ENCODE data around the gene OST4. TPM values are rescaled to one million over a fixed set of nuclear protein-coding genes. Genes with fewer than 3 reads are reported as not detected.
A peak's percentile ranks its signal among the peaks of the same experiment; 100 is the strongest.

OST4 gene
- polyA plus RNA-seq, 3 donors, result 234 to 273 (median 243) TPM

- peak in 9 of 11 donors; percentile 76 to 89 (median 82) for DNase-seq (ENCODE audit: extremely low read depth in 1 of 11, low read depth in 9 of 11, low spot score in 4 of 11)
These were observed 756 bp upstream of the OST4 start for GRCh38 chr2:27071990-27072830.

- DNase-seq (ENCODE audit: extremely low read depth in 1 of 11, low read depth in 9 of 11, low spot score in 4 of 11), result no peak
These were observed 689 bp downstream of the OST4 start for GRCh38 chr2:27070653-27071276.

- DNase-seq (ENCODE audit: extremely low read depth in 1 of 11, low read depth in 9 of 11, low spot score in 4 of 11), result no peak
These were observed 1.4 kb downstream of the OST4 start for GRCh38 chr2:27069961-27070618.

- DNase-seq (ENCODE audit: extremely low read depth in 1 of 11, low read depth in 9 of 11, low spot score in 4 of 11), result no peak
These were observed 2.0 kb downstream of the OST4 start for GRCh38 chr2:27069436-27069835.

- DNase-seq (ENCODE audit: extremely low read depth in 1 of 11, low read depth in 9 of 11, low spot score in 4 of 11), result no peak
These were observed 4.1 kb downstream of the OST4 start for GRCh38 chr2:27067385-27067784.

GRCh38 chr2:27065128-27065527 lies 6.3 kb downstream of the OST4 start:
- DNase-seq (ENCODE audit: extremely low read depth in 1 of 11, low read depth in 9 of 11, low spot score in 4 of 11), result no peak

- DNase-seq (ENCODE audit: extremely low read depth in 1 of 11, low read depth in 9 of 11, low spot score in 4 of 11), result no peak
These were observed 11.1 kb downstream of the OST4 start for GRCh38 chr2:27060323-27060722.

- DNase-seq (ENCODE audit: extremely low read depth in 1 of 11, low read depth in 9 of 11, low spot score in 4 of 11), result no peak
These were observed 12.2 kb downstream of the OST4 start for GRCh38 chr2:27059141-27059820.

GRCh38 chr2:27058210-27058609 lies 13.2 kb downstream of the OST4 start:
- no peak for DNase-seq (ENCODE audit: extremely low read depth in 1 of 11, low read depth in 9 of 11, low spot score in 4 of 11)

- DNase-seq (ENCODE audit: extremely low read depth in 1 of 11, low read depth in 9 of 11, low spot score in 4 of 11), result no peak
These were observed 14.3 kb downstream of the OST4 start for GRCh38 chr2:27057184-27057583.

GRCh38 chr2:27054721-27055120 lies 16.7 kb downstream of the OST4 start:
- no peak for DNase-seq (ENCODE audit: extremely low read depth in 1 of 11, low read depth in 9 of 11, low spot score in 4 of 11)

- no peak for DNase-seq (ENCODE audit: extremely low read depth in 1 of 11, low read depth in 9 of 11, low spot score in 4 of 11)
These were observed 17.7 kb downstream of the OST4 start for GRCh38 chr2:27053776-27054175.

GRCh38 chr2:27053321-27053720 lies 18.1 kb downstream of the OST4 start:
- DNase-seq (ENCODE audit: extremely low read depth in 1 of 11, low read depth in 9 of 11, low spot score in 4 of 11), result no peak

- no peak for DNase-seq (ENCODE audit: extremely low read depth in 1 of 11, low read depth in 9 of 11, low spot score in 4 of 11)
These were observed 19.4 kb downstream of the OST4 start for GRCh38 chr2:27051902-27052645.

- DNase-seq (ENCODE audit: extremely low read depth in 1 of 11, low read depth in 9 of 11, low spot score in 4 of 11), result peak; percentile 88 to 95 (median 91)
These were observed 20.2 kb downstream of the OST4 start, which contains the start of gene AGBL5 for GRCh38 chr2:27050996-27051901. Gene AGBL5, plus strand, starts transcription at chr2:27051668. Its CDS starts 1,291 bp downstream, at chr2:27052959.

GRCh38 chr2:27050281-27050995 lies 21.0 kb downstream of the OST4 start:
- DNase-seq (ENCODE audit: extremely low read depth in 1 of 11, low read depth in 9 of 11, low spot score in 4 of 11), result peak; percentile 91 to 98 (median 92)

Measured in renal cortex interstitium (tissue), 11 donors.